ENCODE data around the gene SERINC3.

Gene SERINC3

GRCh38 chr20:44465001-44465560, 56.8 kb downstream of the SERINC3 start:
- no peak overlapping the region for H3K9ac ChIP-seq (ENCODE audit: insufficient read length, low read depth)
- H3K9me3 ChIP-seq (ENCODE audit: insufficient read depth, low read length): no peaks in the 10 kb centered on the region
- H3K4me3 ChIP-seq (ENCODE audit: insufficient read length, low read depth): no peak overlapping the region
- DNase-seq (ENCODE audit: low read depth, low spot score): no peak
- no peaks in the 10 kb centered on the region for H3K27me3 ChIP-seq (ENCODE audit: insufficient read depth, insufficient read length)
- H3K36me3 ChIP-seq (ENCODE audit: insufficient read depth, insufficient read length, low read length): no peaks in the 10 kb centered on the region
- TF ChIP-seq YY1 (IDR thresholded peaks at IDR 0.05; ENCODE audit: insufficient read depth, insufficient read length) (no peak), SUZ12 (IDR thresholded peaks at IDR 0.05; ENCODE audit: extremely low read depth, insufficient read depth, insufficient read length) (no peak), ZNF274 (IDR thresholded peaks at IDR 0.05; ENCODE audit: low read depth, low read length) (no peak)
- H3K4me1 ChIP-seq (ENCODE audit: insufficient read depth, insufficient read length): no peaks in the 10 kb centered on the region

DNA sequence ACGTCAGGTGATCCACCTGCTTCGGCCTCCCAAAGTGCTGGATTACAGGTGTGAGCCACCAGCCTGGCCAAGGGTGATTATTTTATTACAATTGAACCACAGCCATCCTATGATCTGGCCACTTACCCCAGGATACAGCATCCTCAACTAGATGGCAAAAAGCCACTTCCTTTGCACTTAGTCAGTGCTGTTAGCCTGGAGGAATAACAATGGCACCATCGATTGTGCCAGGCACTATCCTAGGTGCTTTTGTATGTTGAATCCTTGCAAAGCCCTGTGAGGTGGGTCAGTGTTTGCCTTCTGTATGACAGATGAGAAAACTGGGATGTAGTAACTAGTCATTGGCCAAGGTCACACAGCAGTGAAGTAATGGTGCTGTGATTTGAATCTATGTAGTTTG, 57.4 kb downstream of the SERINC3 start:
- TF ChIP-seq ZNF274 (IDR thresholded peaks at IDR 0.05; ENCODE audit: low read depth, low read length) (no peak), YY1 (IDR thresholded peaks at IDR 0.05; ENCODE audit: insufficient read depth, insufficient read length) (no peak), SUZ12 (IDR thresholded peaks at IDR 0.05; ENCODE audit: extremely low read depth, insufficient read depth, insufficient read length) (no peak)
- no peaks in the 10 kb centered on the region for H3K9me3 ChIP-seq (ENCODE audit: insufficient read depth, low read length)
- H3K9ac ChIP-seq (ENCODE audit: insufficient read length, low read depth): no peak overlapping the region
- no peak overlapping the region for H3K4me3 ChIP-seq (ENCODE audit: insufficient read length, low read depth)
- DNase-seq (ENCODE audit: low read depth, low spot score): no peak
- no peaks in the 10 kb centered on the region for H3K4me1 ChIP-seq (ENCODE audit: insufficient read depth, insufficient read length)
- no peaks in the 10 kb centered on the region for H3K36me3 ChIP-seq (ENCODE audit: insufficient read depth, insufficient read length, low read length)
- no peaks in the 10 kb centered on the region for H3K27me3 ChIP-seq (ENCODE audit: insufficient read depth, insufficient read length)

DNA sequence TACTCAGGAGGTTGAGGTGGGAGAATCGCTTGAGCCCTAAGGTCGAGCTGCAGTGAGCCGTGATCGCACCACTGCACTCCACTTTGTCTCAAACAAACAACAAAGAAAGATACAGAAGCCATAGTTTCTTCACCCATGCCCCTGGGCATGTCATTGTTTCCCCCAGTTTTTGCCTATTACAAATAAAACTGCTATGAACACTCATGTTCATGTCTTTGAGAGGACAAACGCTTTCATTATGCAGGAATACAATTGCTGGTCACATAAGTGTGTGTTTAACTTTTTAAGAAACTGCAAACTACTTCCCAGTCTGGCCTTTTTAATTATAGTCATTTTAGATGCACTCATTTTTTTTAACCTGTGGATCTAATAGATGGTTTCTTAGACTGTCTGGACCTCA, 58.4 kb downstream of the SERINC3 start:
- H3K27me3 ChIP-seq (ENCODE audit: insufficient read depth, insufficient read length): no peaks in the 10 kb centered on the region
- H3K4me3 ChIP-seq (ENCODE audit: insufficient read length, low read depth): no peak overlapping the region
- no peak overlapping the region for H3K9ac ChIP-seq (ENCODE audit: insufficient read length, low read depth)
- TF ChIP-seq ZNF274 (IDR thresholded peaks at IDR 0.05; ENCODE audit: low read depth, low read length) (no peak), SUZ12 (IDR thresholded peaks at IDR 0.05; ENCODE audit: extremely low read depth, insufficient read depth, insufficient read length) (no peak), YY1 (IDR thresholded peaks at IDR 0.05; ENCODE audit: insufficient read depth, insufficient read length) (no peak)
- DNase-seq (ENCODE audit: low read depth, low spot score): no peak
- no peaks in the 10 kb centered on the region for H3K4me1 ChIP-seq (ENCODE audit: insufficient read depth, insufficient read length)
- H3K36me3 ChIP-seq (ENCODE audit: insufficient read depth, insufficient read length, low read length): no peaks in the 10 kb centered on the region
- H3K9me3 ChIP-seq (ENCODE audit: insufficient read depth, low read length): no peaks in the 10 kb centered on the region

DNA sequence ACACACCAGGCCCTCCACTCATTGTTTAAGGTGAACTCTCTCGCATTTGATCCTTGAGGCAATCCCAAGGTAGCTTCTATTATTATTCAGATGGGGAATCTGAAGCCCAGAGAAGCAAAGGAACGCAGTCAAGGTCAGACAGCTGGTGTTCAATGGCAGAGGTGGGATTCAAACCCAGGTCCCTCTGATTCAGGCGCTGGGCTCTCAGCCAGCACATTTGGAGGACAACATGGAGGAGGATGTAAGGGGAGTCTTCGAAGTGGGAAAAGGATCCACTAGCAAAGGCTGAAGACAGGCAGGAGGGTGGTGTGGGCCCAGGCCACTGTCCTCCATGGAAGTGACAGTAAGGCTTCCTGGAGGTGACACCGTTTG, 60.1 kb downstream of the SERINC3 start:
- no peaks in the 10 kb centered on the region for H3K9me3 ChIP-seq (ENCODE audit: insufficient read depth, low read length)
- no peaks in the 10 kb centered on the region for H3K27me3 ChIP-seq (ENCODE audit: insufficient read depth, insufficient read length)
- H3K4me3 ChIP-seq (ENCODE audit: insufficient read length, low read depth): no peak overlapping the region
- no peaks in the 10 kb centered on the region for H3K4me1 ChIP-seq (ENCODE audit: insufficient read depth, insufficient read length)
- H3K36me3 ChIP-seq (ENCODE audit: insufficient read depth, insufficient read length, low read length): no peaks in the 10 kb centered on the region
- TF ChIP-seq ZNF274 (IDR thresholded peaks at IDR 0.05; ENCODE audit: low read depth, low read length) (no peak), SUZ12 (IDR thresholded peaks at IDR 0.05; ENCODE audit: extremely low read depth, insufficient read depth, insufficient read length) (no peak), YY1 (IDR thresholded peaks at IDR 0.05; ENCODE audit: insufficient read depth, insufficient read length) (no peak)
- no peak for DNase-seq (ENCODE audit: low read depth, low spot score)
- no peak overlapping the region for H3K9ac ChIP-seq (ENCODE audit: insufficient read length, low read depth)

- Histone ChIP-seq H3K27me3 (ENCODE audit: insufficient read depth, insufficient read length) (no peaks in the 10 kb centered on the region), H3K4me1 (ENCODE audit: insufficient read depth, insufficient read length) (no peaks in the 10 kb centered on the region), H3K9ac (ENCODE audit: insufficient read length, low read depth) (no peak overlapping the region), H3K36me3 (ENCODE audit: insufficient read depth, insufficient read length, low read length) (no peaks in the 10 kb centered on the region), H3K4me3 (ENCODE audit: insufficient read length, low read depth) (no peak overlapping the region), H3K9me3 (ENCODE audit: insufficient read depth, low read length) (no peaks in the 10 kb centered on the region)
- no peak for TF ChIP-seq ZNF274 (IDR thresholded peaks at IDR 0.05; ENCODE audit: low read depth, low read length)
- no peak for TF ChIP-seq YY1 (IDR thresholded peaks at IDR 0.05; ENCODE audit: insufficient read depth, insufficient read length)
- no peak for TF ChIP-seq SUZ12 (IDR thresholded peaks at IDR 0.05; ENCODE audit: extremely low read depth, insufficient read depth, insufficient read length)
- no peak for DNase-seq (ENCODE audit: low read depth, low spot score)
Measured at GRCh38 chr20:44461142-44461802, 60.6 kb downstream of the SERINC3 start.

DNA sequence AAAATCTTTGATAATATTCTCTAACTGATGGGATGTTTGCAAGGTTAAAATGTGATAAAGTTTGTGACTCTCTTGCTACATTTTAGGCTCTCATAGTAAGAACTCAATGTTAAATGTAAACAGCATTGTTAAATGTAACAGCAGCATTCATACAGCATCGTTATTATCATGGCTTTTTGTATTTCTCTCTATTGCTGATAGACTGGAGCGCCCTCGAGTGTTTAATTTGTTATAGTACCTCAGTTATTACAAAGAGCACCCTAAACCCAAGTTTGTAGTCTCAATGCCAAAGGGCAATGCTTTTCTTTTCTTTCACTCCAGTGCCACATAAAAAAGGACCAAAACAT, 61.1 kb downstream of the SERINC3 start:
- DNase-seq (ENCODE audit: low read depth, low spot score): no peak
- no peak for TF ChIP-seq YY1 (IDR thresholded peaks at IDR 0.05; ENCODE audit: insufficient read depth, insufficient read length)
- TF ChIP-seq SUZ12 (IDR thresholded peaks at IDR 0.05; ENCODE audit: extremely low read depth, insufficient read depth, insufficient read length): no peak
- TF ChIP-seq ZNF274 (IDR thresholded peaks at IDR 0.05; ENCODE audit: low read depth, low read length): no peak
- Histone ChIP-seq H3K4me3 (ENCODE audit: insufficient read length, low read depth) (no peak overlapping the region), H3K4me1 (ENCODE audit: insufficient read depth, insufficient read length) (no peaks in the 10 kb centered on the region), H3K27me3 (ENCODE audit: insufficient read depth, insufficient read length) (no peaks in the 10 kb centered on the region), H3K9me3 (ENCODE audit: insufficient read depth, low read length) (no peaks in the 10 kb centered on the region), H3K9ac (ENCODE audit: insufficient read length, low read depth) (no peak overlapping the region), H3K36me3 (ENCODE audit: insufficient read depth, insufficient read length, low read length) (no peaks in the 10 kb centered on the region)

DNA sequence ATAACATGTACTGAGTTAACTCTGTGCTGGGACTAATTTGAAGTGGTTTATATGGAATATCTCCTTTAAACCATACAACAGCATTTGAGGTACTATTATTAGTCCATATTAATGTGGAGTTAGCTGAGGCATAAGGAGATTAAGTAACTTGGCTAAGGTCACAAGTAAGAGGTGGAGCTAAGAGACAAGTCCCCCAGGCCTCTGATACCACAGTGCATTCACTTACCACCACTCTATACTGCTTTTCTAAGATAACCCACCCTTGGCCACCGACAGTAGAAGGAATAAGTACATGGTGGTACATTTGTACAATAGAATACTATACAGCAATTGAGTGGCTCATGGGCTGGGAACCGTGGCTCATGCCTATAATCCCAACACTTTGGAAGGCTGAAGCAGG, 62.6 kb downstream of the SERINC3 start:
- H3K27me3 ChIP-seq (ENCODE audit: insufficient read depth, insufficient read length): no peaks in the 10 kb centered on the region
- TF ChIP-seq YY1 (IDR thresholded peaks at IDR 0.05; ENCODE audit: insufficient read depth, insufficient read length) (no peak), ZNF274 (IDR thresholded peaks at IDR 0.05; ENCODE audit: low read depth, low read length) (no peak), SUZ12 (IDR thresholded peaks at IDR 0.05; ENCODE audit: extremely low read depth, insufficient read depth, insufficient read length) (no peak)
- DNase-seq (ENCODE audit: low read depth, low spot score): no peak

More for the DNA sequence above, 62.6 kb downstream of the SERINC3 start:
- no peaks in the 10 kb centered on the region for H3K36me3 ChIP-seq (ENCODE audit: insufficient read depth, insufficient read length, low read length)
- no peak overlapping the region for H3K9ac ChIP-seq (ENCODE audit: insufficient read length, low read depth)
- H3K4me1 ChIP-seq (ENCODE audit: insufficient read depth, insufficient read length): no peaks in the 10 kb centered on the region
- H3K9me3 ChIP-seq (ENCODE audit: insufficient read depth, low read length): no peaks in the 10 kb centered on the region
- H3K4me3 ChIP-seq (ENCODE audit: insufficient read length, low read depth): no peak overlapping the region
